ENCODE results near the gene COL1A1. TPM values are rescaled to one million over a fixed set of nuclear protein-coding genes. Genes with fewer than 3 reads are reported as not detected.

COL1A1 gene
- polyA plus RNA-seq, 1 of the 3 experiments (the other 2 are of a cell fraction): 1,461 TPM

- Histone ChIP-seq H3K27ac (ENCODE audit: low read depth in 2 of 2, low read length in 1 of 2) (no peak overlapping the region), H3K4me3 (ENCODE audit: low read depth in 2 of 2, low read length in 1 of 2) (no peak overlapping the region), H3K9me2 (no peaks in the 10 kb centered on the region), H3K4me1 (ENCODE audit: control insufficient read depth in 1 of 2, insufficient read depth in 2 of 2, low read depth in 1 of 2, low read length in 1 of 2) (peaks cover 19 to 20% of the 10 kb centered on the region in 2 experiments; a peak in 3 of 4 replicates), H3K27me3 (ENCODE audit: insufficient read depth) (no peaks in the 10 kb centered on the region), H3K4me2 (no peak overlapping the region), H3K9ac (no peak overlapping the region), H3K36me3 (replicated peaks in 1 of 2; ENCODE audit: control insufficient read depth in 1 of 2, insufficient read depth in 2 of 2, low read length in 1 of 2) (peaks cover 45 to 67% of the 10 kb centered on the region in 2 experiments), H3K79me2 (ENCODE audit: insufficient read depth) (peaks cover 4% of the 10 kb centered on the region; the same call in 1 of the 2 replicates), H3K9me3 (no peaks in the 10 kb centered on the region), H3F3A (replicated peaks; ENCODE audit: insufficient read depth) (peaks cover 36% of the 10 kb centered on the region), H4K20me1 (ENCODE audit: insufficient read depth) (peaks cover 24% of the 10 kb centered on the region), H2AFZ (ENCODE audit: low read depth) (no peak overlapping the region)
- TF ChIP-seq PBX3 (IDR thresholded peaks at IDR 0.05) (no peak), TEAD4 (IDR thresholded peaks at IDR 0.05; ENCODE audit: borderline replicate concordance, insufficient read depth) (no peak), RAD21 (IDR thresholded peaks at IDR 0.05; ENCODE audit: low read length) (no peak), ELF1 (IDR thresholded peaks at IDR 0.05) (no peak), RCOR1 (IDR thresholded peaks at IDR 0.05; ENCODE audit: low read length) (no peak), TCF12 (IDR thresholded peaks at IDR 0.05) (no peak), RXRA (IDR thresholded peaks at IDR 0.05; ENCODE audit: borderline replicate concordance, low read depth) (no peak), CTCF (IDR thresholded peaks at IDR 0.05) (no peak), NFIC (IDR thresholded peaks at IDR 0.05; ENCODE audit: borderline replicate concordance) (no peak), RFX5 (IDR thresholded peaks at IDR 0.05; ENCODE audit: low read length) (no peak), CHD2 (IDR thresholded peaks at IDR 0.05; ENCODE audit: low read length, partially characterized antibody) (no peak), MAX (IDR thresholded peaks at IDR 0.05; ENCODE audit: low read depth) (no peak), SIN3A (IDR thresholded peaks at IDR 0.05; ENCODE audit: borderline replicate concordance, low read depth, low read length) (no peak), POLR2AphosphoS5 (IDR thresholded peaks at IDR 0.05; ENCODE audit: low read depth, low read length) (no peak), ZBTB33 (IDR thresholded peaks at IDR 0.05; ENCODE audit: borderline replicate concordance, low read depth) (no peak)
- ChIA-PET CTCF (interaction anchor here (1.3 to 9.3 kb wide), 7 partner anchors 14 to 61 kb away, joined by 4 to 169 read pairs (median 7); partner anchors contain the start of genes PDK2 and PPP1R9B), POLR2A (interaction anchor here (1.4 to 1.6 kb wide), 2 partner anchors 11 to 15 kb away, joined by 3 to 6 read pairs; no protein-coding TSS in a partner anchor)
- DNase-seq: no peak
- 96% methylated on average over 4 of the region's 4 CpGs for WGBS (ENCODE audit: low lambda C conversion rate)
These were observed 64.4 kb downstream of the COL1A1 start for GRCh38 chr17:50137042-50137441.
